Neural crest cell (in vitro differentiated cells): ENCODE results near the gene PCCB. TPM values are rescaled to one million over a fixed set of nuclear protein-coding genes. Genes with fewer than 3 reads are reported as not detected.
A peak's percentile ranks its signal among the peaks of the same experiment; 100 is the strongest.
"Not testable (repeated sequence)": the region's sequence is repeated elsewhere in the genome, so short reads cannot be mapped to it uniquely, and the experiment has no call there.

Source experiments
- DNase-seq: peaks from one replicate; pipeline ENCODE4 v3.0.0; 2021; ENCODE audit warnings: low read depth, mixed read lengths, low spot score
- H3K27ac Mint-ChIP-seq: one replicate; pipeline ENCODE4 v1.8.0; 2021; ENCODE audit warnings: mild to moderate bottlenecking, mixed read lengths; ENCODE audit not compliant: unreplicated experiment
- H3K27me3 Mint-ChIP-seq: 2 replicates; pipeline ENCODE4 v1.8.0; 2021; ENCODE audit warnings: low read depth, mild to moderate bottlenecking, mixed read lengths
- H3K36me3 Mint-ChIP-seq: 2 replicates; pipeline ENCODE4 v1.8.0; 2021; ENCODE audit warnings: low read depth, mild to moderate bottlenecking, mixed read lengths
- H3K4me1 Mint-ChIP-seq: 2 replicates; pipeline ENCODE4 v1.8.0; 2021; ENCODE audit warnings: mixed read lengths
- H3K4me3 Mint-ChIP-seq: one replicate; pipeline ENCODE4 v1.8.0; 2021; ENCODE audit warnings: mild to moderate bottlenecking, mixed read lengths
- H3K9me3 Mint-ChIP-seq: 2 replicates; pipeline ENCODE4 v1.8.0; 2021; ENCODE audit warnings: mixed read lengths
- CTCF ChIP-seq: fragments of 200-600 bp; sonication (generic); conservative IDR thresholded peaks from 2 replicates; pipeline ENCODE4 v1.5.0; 2021; ENCODE audit warnings: antibody characterized with exemption, mild to moderate bottlenecking
- long read RNA-seq: library from polyadenylated mRNA; unstranded; transcript quantifications from one replicate; pipeline ENCODE4 v2.0.0, GENCODE V29; 2020
- total RNA-seq: library from RNA; stranded (reverse); gene quantifications from 2 replicates; pipeline ENCODE4 v1.2.1, GENCODE V29; 2021

PCCB gene
- 49.0 and 50.7 TPM in 2 replicates for total RNA-seq
- long read RNA-seq, transcript PCCB-201 (15 exons, 1,833 nt) = major isoform, 202 of 226 reads
- long read RNA-seq, partial matches to known transcripts = 5 of 226 reads
- long read RNA-seq, other reads (novel, unspliced or antisense) = 15 of 226 reads

DNA sequence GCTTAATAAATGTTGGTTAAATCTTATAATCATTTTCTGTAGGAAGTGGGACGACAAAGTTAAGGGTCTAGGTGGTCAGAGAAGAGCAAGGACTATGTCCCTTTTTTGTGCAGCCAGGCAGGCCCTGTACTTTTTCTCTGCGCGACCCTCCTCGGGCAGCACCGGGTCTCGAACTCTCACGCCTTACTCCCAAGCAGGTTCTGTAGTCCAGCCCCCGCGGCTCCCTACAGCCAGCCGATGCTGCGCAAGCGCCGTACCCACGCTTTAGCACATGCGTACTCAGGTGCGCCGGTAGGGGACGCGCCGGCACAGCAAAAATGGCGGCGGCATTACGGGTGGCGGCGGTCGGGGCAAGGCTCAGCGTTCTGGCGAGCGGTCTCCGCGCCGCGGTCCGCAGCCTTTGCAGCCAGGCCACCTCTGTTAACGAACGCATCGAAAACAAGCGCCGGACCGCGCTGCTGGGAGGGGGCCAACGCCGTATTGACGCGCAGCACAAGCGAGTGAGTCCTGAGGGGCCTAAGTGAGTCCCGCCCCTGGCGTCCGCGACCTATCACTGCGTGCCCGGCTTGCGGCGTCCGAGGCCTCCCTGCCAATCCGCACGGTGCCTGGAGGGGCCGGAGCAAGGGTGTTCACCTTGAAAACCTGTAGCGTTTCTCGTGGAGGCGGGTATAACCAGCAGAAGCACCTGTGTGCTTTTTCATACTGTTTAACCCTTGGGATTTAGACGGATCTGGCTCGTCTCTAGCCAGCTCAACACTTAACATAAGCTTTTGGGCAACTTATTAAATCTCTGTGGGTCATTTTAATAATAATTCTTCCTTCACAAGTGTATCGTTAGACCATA lies at the start of gene PCCB:
PCCB (plus strand) TSS at position 282 of the 844 bp plus-strand sequence; CDS start at position 318, 36 bp downstream.
- Mint-ChIP-seq H3K4me3 (peak within 1 kb of the TSS; percentile 94), H3K4me1 (peaks cover 19% of the 10 kb centered on the region), H3K27ac (peak within 1 kb of the TSS; percentile 97), H3K36me3 (no peaks in the 10 kb centered on the region), H3K9me3 (no peaks in the 10 kb centered on the region), H3K27me3 (no peaks in the 10 kb centered on the region)
- TF ChIP-seq CTCF = peak; percentile 82
- peak; percentile 89 for DNase-seq

- Mint-ChIP-seq H3K27me3 (peaks cover 16% of the 10 kb centered on the region), H3K36me3 (no peaks in the 10 kb centered on the region), H3K27ac (no peak overlapping the region), H3K9me3 (no peaks in the 10 kb centered on the region), H3K4me1 (no peaks in the 10 kb centered on the region), H3K4me3 (no peak overlapping the region)
- TF ChIP-seq CTCF = no peak
- DNase-seq = no peak
These were observed 42.5 kb upstream of the PCCB start for GRCh38 chr3:136207489-136208115.

- DNase-seq = no peak
- no peak for TF ChIP-seq CTCF
- Mint-ChIP-seq H3K9me3 (no peaks in the 10 kb centered on the region), H3K27me3 (peaks cover 16% of the 10 kb centered on the region), H3K4me3 (no peak overlapping the region), H3K27ac (no peak overlapping the region), H3K4me1 (no peaks in the 10 kb centered on the region), H3K36me3 (no peaks in the 10 kb centered on the region)
These were observed 40.2 kb upstream of the PCCB start for GRCh38 chr3:136209921-136210320.

DNA sequence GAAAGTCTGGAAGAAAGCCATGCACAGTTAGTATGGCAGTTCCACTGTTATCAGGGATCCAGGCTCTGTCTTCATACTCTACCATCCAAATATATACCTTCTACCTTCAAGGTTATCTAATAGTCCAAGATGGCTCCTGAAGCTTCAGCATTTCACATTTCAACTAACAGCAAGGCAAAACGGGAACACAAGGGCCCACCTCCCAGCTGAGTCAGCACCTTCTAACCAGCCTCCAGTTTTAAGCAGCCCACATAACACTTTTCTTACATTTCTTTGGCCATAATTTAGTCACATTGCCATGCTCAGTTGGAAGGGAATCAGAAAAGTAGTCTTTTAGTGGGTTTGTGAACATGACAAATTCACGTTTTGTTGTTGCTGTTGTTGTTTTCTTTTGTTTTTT lies 38.6 kb upstream of the PCCB start:
- no peaks in the 10 kb centered on the region for H3K4me1 Mint-ChIP-seq
- H3K4me3 Mint-ChIP-seq = no peak overlapping the region
- H3K27me3 Mint-ChIP-seq = peaks cover 16% of the 10 kb centered on the region
- TF ChIP-seq CTCF = no peak
- no peak for DNase-seq
- no peaks in the 10 kb centered on the region for H3K36me3 Mint-ChIP-seq
- H3K9me3 Mint-ChIP-seq = no peaks in the 10 kb centered on the region
- no peak overlapping the region for H3K27ac Mint-ChIP-seq

DNA sequence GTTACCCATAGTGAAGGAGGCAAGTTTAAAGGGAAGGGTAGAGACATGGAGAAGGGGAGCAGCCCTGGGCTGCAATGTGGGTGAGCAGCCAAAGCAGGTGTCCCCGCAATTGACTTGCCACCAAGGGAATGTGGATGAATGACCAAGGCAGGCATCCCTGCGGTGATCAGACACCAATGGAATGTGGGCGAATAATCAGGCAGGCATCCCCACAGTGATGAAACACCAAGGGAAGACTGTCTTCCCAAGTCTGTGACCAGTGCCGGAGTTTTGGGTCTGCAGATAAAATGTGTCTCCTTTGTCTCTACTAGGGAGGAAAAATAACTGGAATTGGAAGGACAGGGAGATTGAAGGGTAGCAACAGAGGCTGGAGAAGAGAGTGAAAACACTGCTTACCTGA lies 27.4 kb upstream of the PCCB start:
- DNase-seq, H3K4me3 Mint-ChIP-seq, H3K9me3 Mint-ChIP-seq, H3K27ac Mint-ChIP-seq, H3K27me3 Mint-ChIP-seq, H3K4me1 Mint-ChIP-seq, H3K36me3 Mint-ChIP-seq: not testable (repeated sequence)

DNA sequence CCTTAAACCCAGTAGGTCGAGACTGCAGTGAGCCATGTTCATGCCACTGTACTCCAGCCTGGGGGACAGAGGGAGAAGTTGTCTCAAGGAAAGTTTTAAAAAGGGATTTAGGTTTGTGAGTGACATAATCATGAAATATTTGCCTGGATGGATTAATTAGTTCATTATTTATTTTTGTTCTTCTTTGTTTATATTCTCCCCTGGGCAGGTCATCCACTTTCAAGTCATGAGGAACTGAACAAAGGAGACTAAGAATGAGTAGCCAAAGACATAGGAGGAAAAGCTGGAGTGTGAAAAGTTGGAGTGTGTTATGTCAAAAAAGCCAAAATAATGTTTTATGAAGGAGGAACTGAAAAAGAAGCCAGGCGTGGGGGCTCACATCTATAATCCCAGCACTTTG lies 17.7 kb upstream of the PCCB start:
- Mint-ChIP-seq H3K4me3 (no peak overlapping the region), H3K27ac (no peak overlapping the region), H3K27me3 (no peaks in the 10 kb centered on the region), H3K36me3 (no peaks in the 10 kb centered on the region), H3K9me3 (no peaks in the 10 kb centered on the region), H3K4me1 (no peaks in the 10 kb centered on the region)
- no peak for DNase-seq
- no peak for TF ChIP-seq CTCF
